ENCODE measurements around the gene UGDH. TPM values are rescaled to one million over a fixed set of nuclear protein-coding genes. Genes with fewer than 3 reads are reported as not detected.
"Not testable (repeated sequence)": the region's sequence is repeated elsewhere in the genome, so short reads cannot be mapped to it uniquely, and the experiment has no call there.

Gene UGDH
- total RNA-seq, 1 experiment from 2014 or later: 10.3 TPM

- no peak overlapping the region for H3K9ac ChIP-seq (ENCODE audit: low read length)
- H3K4me1 ChIP-seq (ENCODE audit: low read length): no peaks in the 10 kb centered on the region
- no peak overlapping the region for H3K4me2 ChIP-seq (ENCODE audit: low read depth, low read length, poor library complexity, severe bottlenecking)
- no peak overlapping the region for H3K4me3 ChIP-seq (ENCODE audit: low read length)
- no peaks in the 10 kb centered on the region for H3K9me3 ChIP-seq (ENCODE audit: low read length)
- no peaks in the 10 kb centered on the region for H3K9me2 ChIP-seq (replicated peaks; ENCODE audit: insufficient read depth, low read length)
- no peak overlapping the region for H3K27ac ChIP-seq (ENCODE audit: low read length)
- no peak overlapping the region for H2AFZ ChIP-seq (ENCODE audit: low read length)
- no peaks in the 10 kb centered on the region for H4K20me1 ChIP-seq (ENCODE audit: insufficient read depth, low read depth, low read length)
- no peak for DNase-seq
- H3K36me3 ChIP-seq (ENCODE audit: insufficient read depth, low read length): peaks cover 19% of the 10 kb centered on the region; the same call in 1 of the 2 replicates
- H3K27me3 ChIP-seq (ENCODE audit: low read length): no peaks in the 10 kb centered on the region
- peaks cover 3% of the 10 kb centered on the region; the same call in 1 of the 2 replicates for H3K79me2 ChIP-seq (ENCODE audit: low read length)
These were observed 12.3 kb downstream of the UGDH start for GRCh38 chr4:39514888-39515401.

DNA sequence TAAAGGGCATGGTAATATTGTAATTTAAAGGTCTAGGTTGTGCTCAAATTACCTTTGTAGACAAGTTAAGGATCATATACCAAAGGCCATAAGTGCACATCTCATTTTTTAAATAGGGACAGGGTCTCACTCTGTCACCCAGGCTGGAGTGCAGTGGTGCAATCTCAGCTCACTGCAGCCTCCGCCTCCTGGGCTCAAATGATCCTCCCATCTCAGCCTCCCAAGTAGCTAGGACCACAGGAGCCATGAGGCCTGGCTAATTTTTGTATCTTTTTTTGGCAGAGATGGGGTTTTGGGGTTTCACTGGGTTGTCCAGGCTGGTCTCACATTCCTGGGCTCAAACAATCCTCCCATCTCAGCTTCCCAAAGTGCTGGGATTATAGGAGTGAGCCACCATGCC is 13.0 kb downstream of the UGDH start:
- not testable (repeated sequence) for H3K79me2 ChIP-seq (ENCODE audit: low read length); H3K4me2 ChIP-seq (ENCODE audit: low read depth, low read length, poor library complexity, severe bottlenecking); H3K9me2 ChIP-seq (replicated peaks; ENCODE audit: insufficient read depth, low read length); H2AFZ ChIP-seq (ENCODE audit: low read length); H4K20me1 ChIP-seq (ENCODE audit: insufficient read depth, low read depth, low read length); DNase-seq; H3K4me1 ChIP-seq (ENCODE audit: low read length); H3K27ac ChIP-seq (ENCODE audit: low read length); H3K9ac ChIP-seq (ENCODE audit: low read length); H3K4me3 ChIP-seq (ENCODE audit: low read length); H3K27me3 ChIP-seq (ENCODE audit: low read length); H3K9me3 ChIP-seq (ENCODE audit: low read length)
- peaks cover 16% of the 10 kb centered on the region; the same call in 1 of the 2 replicates for H3K36me3 ChIP-seq (ENCODE audit: insufficient read depth, low read length)

GRCh38 chr4:39510348-39510929 is 16.8 kb downstream of the UGDH start:
- no peaks in the 10 kb centered on the region for H3K9me2 ChIP-seq (replicated peaks; ENCODE audit: insufficient read depth, low read length)
- no peaks in the 10 kb centered on the region for H3K9me3 ChIP-seq (ENCODE audit: low read length)
- H3K79me2 ChIP-seq (ENCODE audit: low read length): 0 out of 2 replicates have a peak, but pooled peaks cover 3% of the 10 kb centered on the region
- no peak overlapping the region for H2AFZ ChIP-seq (ENCODE audit: low read length)
- DNase-seq: no peak
- H3K4me3 ChIP-seq (ENCODE audit: low read length): no peak overlapping the region
- no peaks in the 10 kb centered on the region for H4K20me1 ChIP-seq (ENCODE audit: insufficient read depth, low read depth, low read length)
- peaks cover 31% of the 10 kb centered on the region for H3K36me3 ChIP-seq (ENCODE audit: insufficient read depth, low read length)
- no peaks in the 10 kb centered on the region for H3K4me1 ChIP-seq (ENCODE audit: low read length)
- no peak overlapping the region for H3K4me2 ChIP-seq (ENCODE audit: low read depth, low read length, poor library complexity, severe bottlenecking)
- H3K27me3 ChIP-seq (ENCODE audit: low read length): no peaks in the 10 kb centered on the region
- no peak overlapping the region for H3K9ac ChIP-seq (ENCODE audit: low read length)
- H3K27ac ChIP-seq (ENCODE audit: low read length): no peak overlapping the region

DNA sequence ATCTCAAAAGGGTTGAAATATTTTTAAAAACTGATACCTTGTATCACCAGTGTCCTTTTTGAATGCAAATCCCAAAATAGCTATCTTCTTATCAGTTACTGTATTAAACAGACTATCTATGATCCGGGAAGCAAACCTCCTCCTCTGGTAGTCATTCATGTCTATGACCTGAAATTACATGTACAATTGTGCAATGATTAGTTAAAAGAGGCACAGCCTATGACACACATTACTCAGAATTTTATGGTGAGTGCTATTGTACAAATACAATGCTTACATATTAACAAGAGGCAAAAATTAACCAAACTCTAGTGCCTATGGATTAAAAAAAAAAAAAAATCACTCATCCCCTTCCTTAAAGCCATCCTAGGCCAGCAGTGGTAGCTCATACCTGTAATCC is 21.7 kb downstream of the UGDH start:
- Histone ChIP-seq H3K9me2 (replicated peaks; ENCODE audit: insufficient read depth, low read length) (no peaks in the 10 kb centered on the region), H3K27ac (ENCODE audit: low read length) (no peak overlapping the region), H3K4me2 (ENCODE audit: low read depth, low read length, poor library complexity, severe bottlenecking) (no peak overlapping the region), H3K4me1 (ENCODE audit: low read length) (no peaks in the 10 kb centered on the region), H4K20me1 (ENCODE audit: insufficient read depth, low read depth, low read length) (no peaks in the 10 kb centered on the region), H2AFZ (ENCODE audit: low read length) (no peak overlapping the region), H3K9me3 (ENCODE audit: low read length) (no peaks in the 10 kb centered on the region), H3K79me2 (ENCODE audit: low read length) (no peaks in the 10 kb centered on the region), H3K9ac (ENCODE audit: low read length) (no peak overlapping the region), H3K4me3 (ENCODE audit: low read length) (no peak overlapping the region), H3K36me3 (ENCODE audit: insufficient read depth, low read length) (peaks cover 42% of the 10 kb centered on the region), H3K27me3 (ENCODE audit: low read length) (no peaks in the 10 kb centered on the region)
- no peak for DNase-seq

- Histone ChIP-seq H4K20me1 (ENCODE audit: insufficient read depth, low read depth, low read length) (no peaks in the 10 kb centered on the region), H3K27me3 (ENCODE audit: low read length) (no peaks in the 10 kb centered on the region), H3K36me3 (ENCODE audit: insufficient read depth, low read length) (peaks cover 38% of the 10 kb centered on the region), H3K27ac (ENCODE audit: low read length) (no peak overlapping the region), H3K9ac (ENCODE audit: low read length) (no peak overlapping the region), H3K4me2 (ENCODE audit: low read depth, low read length, poor library complexity, severe bottlenecking) (no peak overlapping the region), H3K4me3 (ENCODE audit: low read length) (no peak overlapping the region), H3K9me2 (replicated peaks; ENCODE audit: insufficient read depth, low read length) (no peaks in the 10 kb centered on the region), H3K79me2 (ENCODE audit: low read length) (no peaks in the 10 kb centered on the region), H2AFZ (ENCODE audit: low read length) (no peak overlapping the region), H3K4me1 (ENCODE audit: low read length) (no peaks in the 10 kb centered on the region), H3K9me3 (ENCODE audit: low read length) (no peaks in the 10 kb centered on the region)
- DNase-seq: no peak
These were observed 22.7 kb downstream of the UGDH start for GRCh38 chr4:39504538-39504937.

- not testable (repeated sequence) for H3K4me2 ChIP-seq (ENCODE audit: low read depth, low read length, poor library complexity, severe bottlenecking); DNase-seq; H2AFZ ChIP-seq (ENCODE audit: low read length); H4K20me1 ChIP-seq (ENCODE audit: insufficient read depth, low read depth, low read length); H3K79me2 ChIP-seq (ENCODE audit: low read length); H3K4me3 ChIP-seq (ENCODE audit: low read length); H3K9ac ChIP-seq (ENCODE audit: low read length); H3K27me3 ChIP-seq (ENCODE audit: low read length); H3K9me3 ChIP-seq (ENCODE audit: low read length); H3K27ac ChIP-seq (ENCODE audit: low read length); H3K4me1 ChIP-seq (ENCODE audit: low read length); H3K9me2 ChIP-seq (replicated peaks; ENCODE audit: insufficient read depth, low read length)
- peaks cover 41% of the 10 kb centered on the region for H3K36me3 ChIP-seq (ENCODE audit: insufficient read depth, low read length)
These were observed 24.6 kb downstream of the UGDH start for GRCh38 chr4:39502664-39503035.

DNA sequence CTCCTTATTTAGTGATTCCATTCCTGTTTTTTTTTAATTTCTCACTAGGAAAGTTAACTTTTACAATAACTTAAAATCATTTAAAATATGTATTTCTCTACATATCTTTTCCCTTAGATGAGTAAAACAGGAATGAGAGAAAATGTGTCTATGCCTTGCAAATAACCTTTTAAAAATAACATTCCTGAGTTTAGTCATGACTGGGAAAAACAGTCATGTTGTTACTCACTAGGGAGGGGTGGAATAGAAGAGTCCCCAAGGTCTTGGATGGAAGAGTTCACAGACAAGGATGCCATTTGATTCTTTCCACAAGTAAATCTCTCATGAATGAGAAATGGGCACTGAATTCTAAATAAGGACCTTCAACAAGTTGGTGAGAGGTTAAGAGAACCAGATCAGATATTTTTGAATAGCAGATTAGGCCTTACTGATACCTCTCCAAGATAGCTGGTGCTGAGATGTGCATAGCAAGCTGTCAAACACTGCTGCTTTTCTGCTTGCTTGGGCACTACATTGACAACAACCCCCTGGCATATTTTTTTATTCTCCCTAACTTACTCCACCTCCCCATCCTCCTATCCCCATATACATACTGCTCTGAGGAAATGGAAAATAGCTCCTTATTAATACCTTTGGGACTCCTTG is 25.1 kb downstream of the UGDH start:
- H3K9me3 ChIP-seq (ENCODE audit: low read length): no peaks in the 10 kb centered on the region
- no peak overlapping the region for H3K4me3 ChIP-seq (ENCODE audit: low read length)
- peaks cover 38% of the 10 kb centered on the region for H3K36me3 ChIP-seq (ENCODE audit: insufficient read depth, low read length)
- no peaks in the 10 kb centered on the region for H3K27me3 ChIP-seq (ENCODE audit: low read length)
- H4K20me1 ChIP-seq (ENCODE audit: insufficient read depth, low read depth, low read length): no peaks in the 10 kb centered on the region
- no peak overlapping the region for H3K9ac ChIP-seq (ENCODE audit: low read length)
- H3K79me2 ChIP-seq (ENCODE audit: low read length): no peaks in the 10 kb centered on the region
- no peaks in the 10 kb centered on the region for H3K4me1 ChIP-seq (ENCODE audit: low read length)
- H3K4me2 ChIP-seq (ENCODE audit: low read depth, low read length, poor library complexity, severe bottlenecking): no peak overlapping the region
- no peak overlapping the region for H3K27ac ChIP-seq (ENCODE audit: low read length)
- DNase-seq: no peak
- H2AFZ ChIP-seq (ENCODE audit: low read length): no peak overlapping the region
- no peaks in the 10 kb centered on the region for H3K9me2 ChIP-seq (replicated peaks; ENCODE audit: insufficient read depth, low read length)

- no peak for DNase-seq
- Histone ChIP-seq H3K9ac (ENCODE audit: low read length) (no peak overlapping the region), H3K27me3 (ENCODE audit: low read length) (no peaks in the 10 kb centered on the region), H3K4me2 (ENCODE audit: low read depth, low read length, poor library complexity, severe bottlenecking) (no peak overlapping the region), H4K20me1 (ENCODE audit: insufficient read depth, low read depth, low read length) (no peaks in the 10 kb centered on the region), H3K4me3 (ENCODE audit: low read length) (no peak overlapping the region), H3K9me2 (replicated peaks; ENCODE audit: insufficient read depth, low read length) (no peaks in the 10 kb centered on the region), H2AFZ (ENCODE audit: low read length) (no peak overlapping the region), H3K9me3 (ENCODE audit: low read length) (no peaks in the 10 kb centered on the region), H3K4me1 (ENCODE audit: low read length) (no peaks in the 10 kb centered on the region), H3K36me3 (ENCODE audit: insufficient read depth, low read length) (peaks cover 25% of the 10 kb centered on the region), H3K79me2 (ENCODE audit: low read length) (no peaks in the 10 kb centered on the region), H3K27ac (ENCODE audit: low read length) (no peak overlapping the region)
These were observed 28.6 kb downstream of the UGDH start for GRCh38 chr4:39498727-39499020.
